ENCODE data around the gene ASB15.

Gene ASB15

DNA sequence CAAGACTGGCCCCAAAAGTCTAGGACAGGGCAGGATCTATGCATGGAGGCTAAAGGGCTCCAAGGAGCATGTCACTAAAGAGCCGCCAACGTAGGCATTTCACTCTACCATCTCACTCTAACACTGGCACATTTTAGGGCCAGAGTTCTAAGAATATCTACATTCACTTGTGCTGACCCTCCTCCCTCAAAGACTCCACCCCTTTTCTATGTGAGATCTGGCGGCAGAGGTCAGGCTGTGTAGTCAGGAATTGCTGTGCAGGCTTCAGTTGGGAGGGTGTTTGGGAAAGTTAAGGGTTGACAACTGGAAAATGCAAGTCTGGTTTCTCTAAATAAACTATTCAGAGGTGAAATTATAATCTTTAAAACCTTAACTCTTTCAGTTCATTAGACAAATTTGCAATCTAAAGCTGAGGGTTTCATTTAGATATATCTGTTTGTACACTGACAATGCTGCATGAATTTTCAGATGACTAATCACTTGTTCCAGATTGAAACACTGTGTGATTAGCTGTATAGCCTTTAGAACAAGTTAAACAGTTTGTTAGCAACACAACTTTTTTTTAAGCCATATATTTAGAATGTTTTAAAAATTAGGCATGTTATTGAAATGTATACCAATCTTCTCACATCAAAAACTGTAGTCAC lies 72.3 kb downstream of the ASB15 start:
- no peak for TF ChIP-seq ESRRG (CRISPR knock-in tag; IDR thresholded peaks at IDR 0.05)
- TF ChIP-seq ZNF8 (CRISPR knock-in tag; IDR thresholded peaks at IDR 0.05) = no peak
- no peak for TF ChIP-seq ZNF70 (CRISPR knock-in tag; IDR thresholded peaks at IDR 0.05)
- no peak for TF ChIP-seq RARB (CRISPR knock-in tag; IDR thresholded peaks at IDR 0.05)
- TF ChIP-seq, protein P1, sequence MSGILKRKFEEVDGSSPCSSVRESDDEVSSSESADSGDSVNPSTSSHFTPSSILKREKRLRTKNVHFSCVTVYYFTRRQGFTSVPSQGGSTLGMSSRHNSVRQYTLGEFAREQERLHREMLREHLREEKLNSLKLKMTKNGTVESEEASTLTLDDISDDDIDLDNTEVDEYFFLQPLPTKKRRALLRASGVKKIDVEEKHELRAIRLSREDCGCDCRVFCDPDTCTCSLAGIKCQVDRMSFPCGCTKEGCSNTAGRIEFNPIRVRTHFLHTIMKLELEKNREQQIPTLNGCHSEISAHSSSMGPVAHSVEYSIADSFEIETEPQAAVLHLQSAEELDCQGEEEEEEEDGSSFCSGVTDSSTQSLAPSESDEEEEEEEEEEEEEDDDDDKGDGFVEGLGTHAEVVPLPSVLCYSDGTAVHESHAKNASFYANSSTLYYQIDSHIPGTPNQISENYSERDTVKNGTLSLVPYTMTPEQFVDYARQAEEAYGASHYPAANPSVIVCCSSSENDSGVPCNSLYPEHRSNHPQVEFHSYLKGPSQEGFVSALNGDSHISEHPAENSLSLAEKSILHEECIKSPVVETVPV (CRISPR knock-in tag; IDR thresholded peaks at IDR 0.05) = no peak
- TF ChIP-seq, protein P2, sequence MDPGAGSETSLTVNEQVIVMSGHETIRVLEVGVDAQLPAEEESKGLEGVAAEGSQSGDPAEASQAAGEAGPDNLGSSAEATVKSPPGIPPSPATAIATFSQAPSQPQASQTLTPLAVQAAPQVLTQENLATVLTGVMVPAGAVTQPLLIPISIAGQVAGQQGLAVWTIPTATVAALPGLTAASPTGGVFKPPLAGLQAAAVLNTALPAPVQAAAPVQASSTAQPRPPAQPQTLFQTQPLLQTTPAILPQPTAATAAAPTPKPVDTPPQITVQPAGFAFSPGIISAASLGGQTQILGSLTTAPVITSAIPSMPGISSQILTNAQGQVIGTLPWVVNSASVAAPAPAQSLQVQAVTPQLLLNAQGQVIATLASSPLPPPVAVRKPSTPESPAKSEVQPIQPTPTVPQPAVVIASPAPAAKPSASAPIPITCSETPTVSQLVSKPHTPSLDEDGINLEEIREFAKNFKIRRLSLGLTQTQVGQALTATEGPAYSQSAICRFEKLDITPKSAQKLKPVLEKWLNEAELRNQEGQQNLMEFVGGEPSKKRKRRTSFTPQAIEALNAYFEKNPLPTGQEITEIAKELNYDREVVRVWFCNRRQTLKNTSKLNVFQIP (CRISPR knock-in tag; IDR thresholded peaks at IDR 0.05; ENCODE audit: borderline replicate concordance, low read depth) = no peak
- TF ChIP-seq, protein P3, sequence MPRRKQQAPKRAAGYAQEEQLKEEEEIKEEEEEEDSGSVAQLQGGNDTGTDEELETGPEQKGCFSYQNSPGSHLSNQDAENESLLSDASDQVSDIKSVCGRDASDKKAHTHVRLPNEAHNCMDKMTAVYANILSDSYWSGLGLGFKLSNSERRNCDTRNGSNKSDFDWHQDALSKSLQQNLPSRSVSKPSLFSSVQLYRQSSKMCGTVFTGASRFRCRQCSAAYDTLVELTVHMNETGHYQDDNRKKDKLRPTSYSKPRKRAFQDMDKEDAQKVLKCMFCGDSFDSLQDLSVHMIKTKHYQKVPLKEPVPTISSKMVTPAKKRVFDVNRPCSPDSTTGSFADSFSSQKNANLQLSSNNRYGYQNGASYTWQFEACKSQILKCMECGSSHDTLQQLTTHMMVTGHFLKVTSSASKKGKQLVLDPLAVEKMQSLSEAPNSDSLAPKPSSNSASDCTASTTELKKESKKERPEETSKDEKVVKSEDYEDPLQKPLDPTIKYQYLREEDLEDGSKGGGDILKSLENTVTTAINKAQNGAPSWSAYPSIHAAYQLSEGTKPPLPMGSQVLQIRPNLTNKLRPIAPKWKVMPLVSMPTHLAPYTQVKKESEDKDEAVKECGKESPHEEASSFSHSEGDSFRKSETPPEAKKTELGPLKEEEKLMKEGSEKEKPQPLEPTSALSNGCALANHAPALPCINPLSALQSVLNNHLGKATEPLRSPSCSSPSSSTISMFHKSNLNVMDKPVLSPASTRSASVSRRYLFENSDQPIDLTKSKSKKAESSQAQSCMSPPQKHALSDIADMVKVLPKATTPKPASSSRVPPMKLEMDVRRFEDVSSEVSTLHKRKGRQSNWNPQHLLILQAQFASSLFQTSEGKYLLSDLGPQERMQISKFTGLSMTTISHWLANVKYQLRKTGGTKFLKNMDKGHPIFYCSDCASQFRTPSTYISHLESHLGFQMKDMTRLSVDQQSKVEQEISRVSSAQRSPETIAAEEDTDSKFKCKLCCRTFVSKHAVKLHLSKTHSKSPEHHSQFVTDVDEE (CRISPR knock-in tag; IDR thresholded peaks at IDR 0.05) = no peak
- TF ChIP-seq SNAI2 (CRISPR knock-in tag; IDR thresholded peaks at IDR 0.05) = no peak
- no peak for TF ChIP-seq ZFP30 (CRISPR knock-in tag; IDR thresholded peaks at IDR 0.05)
- TF ChIP-seq, protein P4, sequence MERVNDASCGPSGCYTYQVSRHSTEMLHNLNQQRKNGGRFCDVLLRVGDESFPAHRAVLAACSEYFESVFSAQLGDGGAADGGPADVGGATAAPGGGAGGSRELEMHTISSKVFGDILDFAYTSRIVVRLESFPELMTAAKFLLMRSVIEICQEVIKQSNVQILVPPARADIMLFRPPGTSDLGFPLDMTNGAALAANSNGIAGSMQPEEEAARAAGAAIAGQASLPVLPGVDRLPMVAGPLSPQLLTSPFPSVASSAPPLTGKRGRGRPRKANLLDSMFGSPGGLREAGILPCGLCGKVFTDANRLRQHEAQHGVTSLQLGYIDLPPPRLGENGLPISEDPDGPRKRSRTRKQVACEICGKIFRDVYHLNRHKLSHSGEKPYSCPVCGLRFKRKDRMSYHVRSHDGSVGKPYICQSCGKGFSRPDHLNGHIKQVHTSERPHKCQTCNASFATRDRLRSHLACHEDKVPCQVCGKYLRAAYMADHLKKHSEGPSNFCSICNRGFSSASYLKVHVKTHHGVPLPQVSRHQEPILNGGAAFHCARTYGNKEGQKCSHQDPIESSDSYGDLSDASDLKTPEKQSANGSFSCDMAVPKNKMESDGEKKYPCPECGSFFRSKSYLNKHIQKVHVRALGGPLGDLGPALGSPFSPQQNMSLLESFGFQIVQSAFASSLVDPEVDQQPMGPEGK (CRISPR knock-in tag; IDR thresholded peaks at IDR 0.05; ENCODE audit: borderline replicate concordance) = no peak
- no peak for TF ChIP-seq OSR1 (CRISPR knock-in tag; IDR thresholded peaks at IDR 0.05)
- TF ChIP-seq, protein P5, sequence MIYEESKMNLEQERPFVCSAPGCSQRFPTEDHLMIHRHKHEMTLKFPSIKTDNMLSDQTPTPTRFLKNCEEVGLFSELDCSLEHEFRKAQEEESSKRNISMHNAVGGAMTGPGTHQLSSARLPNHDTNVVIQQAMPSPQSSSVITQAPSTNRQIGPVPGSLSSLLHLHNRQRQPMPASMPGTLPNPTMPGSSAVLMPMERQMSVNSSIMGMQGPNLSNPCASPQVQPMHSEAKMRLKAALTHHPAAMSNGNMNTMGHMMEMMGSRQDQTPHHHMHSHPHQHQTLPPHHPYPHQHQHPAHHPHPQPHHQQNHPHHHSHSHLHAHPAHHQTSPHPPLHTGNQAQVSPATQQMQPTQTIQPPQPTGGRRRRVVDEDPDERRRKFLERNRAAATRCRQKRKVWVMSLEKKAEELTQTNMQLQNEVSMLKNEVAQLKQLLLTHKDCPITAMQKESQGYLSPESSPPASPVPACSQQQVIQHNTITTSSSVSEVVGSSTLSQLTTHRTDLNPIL (CRISPR knock-in tag; IDR thresholded peaks at IDR 0.05; ENCODE audit: low read depth) = no peak
- no peak for TF ChIP-seq GLIS3 (CRISPR knock-in tag; IDR thresholded peaks at IDR 0.05)
- TF ChIP-seq TCF4 (CRISPR knock-in tag; IDR thresholded peaks at IDR 0.05; ENCODE audit: borderline replicate concordance) = no peak
- no peak for TF ChIP-seq BACH2 (CRISPR knock-in tag; IDR thresholded peaks at IDR 0.05; ENCODE audit: borderline replicate concordance)
- TF ChIP-seq ZFP3 (CRISPR knock-in tag; IDR thresholded peaks at IDR 0.05) = no peak
- no peak for ATAC-seq

DNA sequence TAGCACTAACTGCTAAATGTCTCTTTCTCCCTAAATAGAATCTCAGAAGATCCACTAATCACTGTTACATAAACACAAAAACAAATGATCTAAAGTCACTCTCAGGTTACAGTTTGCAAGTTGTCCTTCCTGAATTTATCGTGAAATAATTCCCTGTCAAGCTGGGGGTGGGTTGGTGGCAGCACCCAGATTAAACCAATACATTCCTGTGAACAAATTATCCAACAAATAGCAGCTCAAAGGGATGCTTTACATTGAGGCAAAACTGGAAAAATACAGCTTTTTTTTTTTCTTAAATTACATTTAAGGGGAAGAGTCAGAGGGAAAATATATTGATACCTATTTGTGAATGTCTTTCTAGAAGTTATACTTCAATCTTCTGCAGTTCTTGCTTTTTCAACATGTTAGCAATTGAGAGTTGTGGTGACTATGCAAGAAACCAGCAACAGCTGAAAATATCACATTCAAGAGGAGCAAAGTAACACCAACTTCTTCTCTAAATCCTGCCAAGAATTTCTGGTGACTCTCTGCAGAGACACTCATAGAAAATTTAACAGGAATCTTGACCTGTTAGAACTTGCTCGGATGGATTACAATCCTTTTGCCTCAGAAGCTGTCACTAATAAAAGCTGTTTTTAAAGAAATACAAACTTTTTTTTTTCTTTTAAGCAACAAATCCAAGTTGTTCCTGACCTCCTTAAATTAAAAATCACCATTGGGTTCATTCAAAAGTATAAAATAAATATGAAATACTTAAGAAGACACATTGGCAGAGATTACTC lies 73.0 kb downstream of the ASB15 start:
- peak; percentile 39 for ATAC-seq
- TF ChIP-seq BACH2 (CRISPR knock-in tag; IDR thresholded peaks at IDR 0.05; ENCODE audit: borderline replicate concordance) (no peak), ZNF565 (CRISPR knock-in tag; conservative IDR thresholded peaks at IDR 0.05; ENCODE audit: low read depth) (no peak), ESRRG (CRISPR knock-in tag; IDR thresholded peaks at IDR 0.05) (no peak), ZFP3 (CRISPR knock-in tag; IDR thresholded peaks at IDR 0.05) (no peak), ZNF70 (CRISPR knock-in tag; IDR thresholded peaks at IDR 0.05) (no peak), PPARA (CRISPR knock-in tag; IDR thresholded peaks at IDR 0.05; ENCODE audit: borderline replicate concordance) (no peak), ZC3H10 (CRISPR knock-in tag; IDR thresholded peaks at IDR 0.05) (no peak), ISL1 (CRISPR knock-in tag; IDR thresholded peaks at IDR 0.05) (no peak), CSDC2 (CRISPR knock-in tag; IDR thresholded peaks at IDR 0.05) (no peak), TCF4 (CRISPR knock-in tag; IDR thresholded peaks at IDR 0.05; ENCODE audit: borderline replicate concordance) (no peak), ZFP30 (CRISPR knock-in tag; IDR thresholded peaks at IDR 0.05) (no peak), ARNTL (CRISPR knock-in tag; IDR thresholded peaks at IDR 0.05; ENCODE audit: borderline replicate concordance, low read depth) (no peak)
- TF ChIP-seq, protein P4 (CRISPR knock-in tag; IDR thresholded peaks at IDR 0.05; ENCODE audit: borderline replicate concordance) = no peak
- TF ChIP-seq, protein P1 (CRISPR knock-in tag; IDR thresholded peaks at IDR 0.05) = no peak
- TF ChIP-seq, protein P3 (CRISPR knock-in tag; IDR thresholded peaks at IDR 0.05) = no peak
